GM20000 (cell line): Measurements from ENCODE around the gene GALNT2.

ENCODE experiments used
- DNase-seq: peaks from one replicate; pipeline ENCODE4 v3.0.0; 2012; ENCODE audit warnings: low spot score
- CTCF ChIP-seq: IDR thresholded peaks from 2 replicates; pipeline ENCODE4 v1.5.1; 2012; ENCODE audit warnings: mild to moderate bottlenecking, control low read depth; ENCODE audit errors: extremely low read depth, missing control alignments

Gene GALNT2

GRCh38 chr1:230274254-230274653, 207.2 kb downstream of the GALNT2 start:
- TF ChIP-seq CTCF = no peak
- DNase-seq = no peak

- no peak for TF ChIP-seq CTCF
- DNase-seq = no peak
Measured at GRCh38 chr1:230276401-230276800, 209.4 kb downstream of the GALNT2 start.

GRCh38 chr1:230277201-230278025, 210.4 kb downstream of the GALNT2 start:
- no peak for TF ChIP-seq CTCF
- DNase-seq = peak; percentile 49

- DNase-seq = no peak
- TF ChIP-seq CTCF = no peak
Measured at GRCh38 chr1:230278376-230278775, 211.3 kb downstream of the GALNT2 start.

GRCh38 chr1:230278871-230279582, 212.0 kb downstream of the GALNT2 start:
- DNase-seq = no peak
- no peak for TF ChIP-seq CTCF

- no peak for DNase-seq
Measured at GRCh38 chr1:230279583-230279945, 212.5 kb downstream of the GALNT2 start.

More at GRCh38 chr1:230279583-230279945, 212.5 kb downstream of the GALNT2 start:
- TF ChIP-seq CTCF = no peak
